DOHH2 (cell line): ENCODE results near the gene DDX4.

Experiments
- EZH2phosphoT487 ChIP-seq: fragments of 200-600 bp; sonication (generic); IDR thresholded peaks from 2 replicates; pipeline ENCODE4 v1.6.1; 2017; ENCODE audit warnings: borderline replicate concordance, mild to moderate bottlenecking, antibody characterized with exemption, low read length, moderate library complexity, mixed read lengths
- TF ChIP-seq, protein P1 (sequence below): fragments of 200-600 bp; sonication (generic); IDR thresholded peaks from one replicate; pipeline ENCODE4 v1.5.1; 2014; ENCODE audit warnings: antibody characterized with exemption, mild to moderate bottlenecking, low read depth, low read length; ENCODE audit not compliant: poor library complexity, severe bottlenecking

DNA sequence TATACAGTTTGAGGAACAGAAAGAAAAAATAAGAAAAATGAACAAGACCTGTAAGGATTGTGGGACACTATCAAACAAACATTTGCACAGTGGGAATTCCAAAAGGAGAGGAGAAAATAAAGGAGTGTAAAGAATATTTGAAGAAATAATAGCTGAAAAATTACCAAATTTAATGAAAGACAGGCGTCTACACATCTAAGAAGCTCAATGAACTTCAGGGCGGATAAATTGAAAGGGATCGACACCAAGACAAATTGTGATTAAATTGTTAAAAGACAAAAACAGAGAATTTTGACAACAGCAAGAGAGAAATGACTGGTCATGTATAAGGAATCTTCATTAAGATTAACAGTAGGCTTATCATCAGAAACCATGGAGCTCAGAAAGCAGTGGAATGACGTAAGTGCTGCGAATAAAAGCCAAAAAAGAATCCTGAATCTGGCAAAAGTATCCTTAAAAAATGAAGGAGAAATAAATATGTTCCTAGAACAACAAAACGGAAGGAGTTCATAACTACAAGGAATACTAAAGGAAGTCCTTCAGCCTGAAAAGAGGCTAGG is 22.3 kb upstream of the DDX4 start:
- TF ChIP-seq, protein P1, sequence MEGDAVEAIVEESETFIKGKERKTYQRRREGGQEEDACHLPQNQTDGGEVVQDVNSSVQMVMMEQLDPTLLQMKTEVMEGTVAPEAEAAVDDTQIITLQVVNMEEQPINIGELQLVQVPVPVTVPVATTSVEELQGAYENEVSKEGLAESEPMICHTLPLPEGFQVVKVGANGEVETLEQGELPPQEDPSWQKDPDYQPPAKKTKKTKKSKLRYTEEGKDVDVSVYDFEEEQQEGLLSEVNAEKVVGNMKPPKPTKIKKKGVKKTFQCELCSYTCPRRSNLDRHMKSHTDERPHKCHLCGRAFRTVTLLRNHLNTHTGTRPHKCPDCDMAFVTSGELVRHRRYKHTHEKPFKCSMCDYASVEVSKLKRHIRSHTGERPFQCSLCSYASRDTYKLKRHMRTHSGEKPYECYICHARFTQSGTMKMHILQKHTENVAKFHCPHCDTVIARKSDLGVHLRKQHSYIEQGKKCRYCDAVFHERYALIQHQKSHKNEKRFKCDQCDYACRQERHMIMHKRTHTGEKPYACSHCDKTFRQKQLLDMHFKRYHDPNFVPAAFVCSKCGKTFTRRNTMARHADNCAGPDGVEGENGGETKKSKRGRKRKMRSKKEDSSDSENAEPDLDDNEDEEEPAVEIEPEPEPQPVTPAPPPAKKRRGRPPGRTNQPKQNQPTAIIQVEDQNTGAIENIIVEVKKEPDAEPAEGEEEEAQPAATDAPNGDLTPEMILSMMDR = no peak
- no peak for TF ChIP-seq EZH2phosphoT487
